Rectal smooth muscle tissue (tissue), 1 donor: ENCODE measurements around the gene RFX1.
"Not testable (repeated sequence)": the region's sequence is repeated elsewhere in the genome, so short reads cannot be mapped to it uniquely, and the experiment has no call there.

ENCODE experiments used
- H3K27ac ChIP-seq: one replicate; pipeline ENCODE4 v1.7.0; 2013; ENCODE audit warnings: low read depth, low read length, inconsistent platforms
- H3K27me3 ChIP-seq: one replicate; pipeline ENCODE4 v1.7.0; 2013; ENCODE audit warnings: low read length; ENCODE audit not compliant: control insufficient read depth, insufficient read depth
- H3K36me3 ChIP-seq: one replicate; pipeline ENCODE4 v1.7.0; 2013; ENCODE audit warnings: low read length; ENCODE audit not compliant: control insufficient read depth, insufficient read depth
- H3K4me1 ChIP-seq: one replicate; pipeline ENCODE4 v1.7.0; 2013; ENCODE audit warnings: low read length; ENCODE audit not compliant: control insufficient read depth, insufficient read depth
- H3K4me3 ChIP-seq: one replicate; pipeline ENCODE4 v1.7.0; 2013; ENCODE audit warnings: low read length
- H3K9ac ChIP-seq: one replicate; pipeline ENCODE4 v1.7.0; 2013; ENCODE audit warnings: low read length

RFX1 gene

DNA sequence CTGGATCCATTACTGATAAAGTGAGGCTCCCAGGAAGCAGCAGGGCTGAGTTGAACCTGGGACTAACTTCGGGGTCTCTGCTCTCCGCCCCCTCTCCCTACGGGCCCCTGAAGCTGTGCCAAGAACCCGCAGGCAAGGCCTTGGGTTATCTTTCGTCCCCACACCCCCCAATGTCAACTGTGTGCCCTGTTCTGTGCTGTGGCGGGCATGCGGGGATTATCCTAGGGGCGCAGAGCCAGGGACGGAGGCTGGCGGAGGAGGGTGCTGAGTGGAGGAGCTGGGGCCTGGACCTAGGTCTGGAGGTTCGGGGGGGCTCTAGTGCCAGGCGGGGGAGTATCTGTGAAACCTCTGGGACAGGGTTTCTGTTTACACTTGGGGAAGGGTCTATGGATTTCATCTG, 26.4 kb downstream of the RFX1 start:
- Histone ChIP-seq H3K36me3 (no peaks in the 10 kb centered on the region), H3K4me3 (peak overlapping the region; percentile 59), H3K4me1 (peaks cover 8% of the 10 kb centered on the region), H3K27ac (no peak overlapping the region), H3K27me3 (peaks cover 3% of the 10 kb centered on the region), H3K9ac (no peak overlapping the region)

DNA sequence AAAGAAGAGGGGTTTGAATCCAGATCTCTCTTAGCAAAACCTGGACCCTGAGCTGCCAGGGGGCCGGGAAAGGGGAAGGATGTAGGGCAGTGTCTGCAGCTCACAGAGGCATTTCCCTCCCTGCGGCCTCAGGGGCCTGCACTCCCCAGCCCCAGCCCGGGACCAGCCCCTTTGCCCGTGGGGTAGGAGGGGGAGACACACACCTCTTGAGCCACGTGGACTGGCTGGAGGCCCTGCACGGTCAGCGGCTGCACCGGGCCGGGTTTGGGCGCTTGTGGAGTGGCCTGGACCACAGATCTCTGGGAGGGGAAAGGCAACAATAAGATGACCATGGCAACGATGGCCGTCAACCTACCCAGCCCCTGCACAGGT, 26.9 kb downstream of the RFX1 start:
- no peaks in the 10 kb centered on the region for H3K36me3 ChIP-seq
- H3K27me3 ChIP-seq: peaks cover 3% of the 10 kb centered on the region
- no peak overlapping the region for H3K9ac ChIP-seq
- no peak overlapping the region for H3K27ac ChIP-seq
- H3K4me3 ChIP-seq: peak overlapping the region; percentile 59
- H3K4me1 ChIP-seq: peaks cover 8% of the 10 kb centered on the region

DNA sequence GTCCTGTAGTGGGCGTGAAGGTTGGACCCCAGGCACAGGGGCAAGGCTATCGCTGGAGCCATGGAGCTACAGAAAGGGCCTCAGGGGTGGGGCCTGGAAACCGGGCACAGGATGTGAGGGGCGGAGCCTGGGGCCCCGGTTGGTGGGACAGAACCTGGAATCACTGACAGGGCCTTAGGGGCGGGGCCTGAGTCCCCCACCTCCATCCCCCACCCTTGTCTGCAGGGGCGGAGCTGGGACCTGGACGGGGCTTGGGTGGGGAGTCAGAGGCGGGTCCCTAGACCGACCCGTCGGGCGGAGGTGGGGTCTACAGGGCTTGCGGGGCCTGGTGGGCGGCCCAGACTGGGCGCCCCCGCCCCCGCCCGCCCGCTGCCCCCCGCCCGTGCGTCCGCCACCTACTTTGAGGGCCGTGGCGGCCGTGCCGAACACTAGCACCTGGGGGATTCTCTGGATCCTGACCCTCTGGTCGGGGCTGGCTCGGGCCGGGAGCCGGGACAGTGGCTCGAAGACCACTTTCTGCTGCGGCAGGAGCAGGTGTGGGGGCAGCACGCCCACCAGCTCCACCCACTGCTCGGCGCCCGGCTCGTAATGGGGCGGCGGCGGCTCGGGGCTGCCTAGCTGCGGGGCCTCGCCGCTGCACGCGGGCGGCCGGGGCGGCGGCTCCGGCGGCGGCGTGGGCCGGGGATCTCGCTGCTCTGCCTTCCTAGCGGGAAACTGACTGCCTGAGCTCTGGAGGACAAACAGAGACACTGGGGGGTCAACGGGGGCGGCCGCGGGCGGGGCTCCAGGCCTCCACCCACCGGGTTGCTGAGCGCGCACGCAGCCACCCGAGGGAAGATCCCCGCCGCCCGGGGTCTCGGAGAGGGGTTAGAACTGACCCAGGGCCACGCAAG, 27.5 kb downstream of the RFX1 start:
- Histone ChIP-seq H3K4me1 (peaks cover 8% of the 10 kb centered on the region), H3K4me3 (peak overlapping the region; percentile 59), H3K36me3 (peaks cover 2% of the 10 kb centered on the region), H3K27ac (no peak overlapping the region), H3K27me3 (peaks cover 3% of the 10 kb centered on the region), H3K9ac (no peak overlapping the region)

DNA sequence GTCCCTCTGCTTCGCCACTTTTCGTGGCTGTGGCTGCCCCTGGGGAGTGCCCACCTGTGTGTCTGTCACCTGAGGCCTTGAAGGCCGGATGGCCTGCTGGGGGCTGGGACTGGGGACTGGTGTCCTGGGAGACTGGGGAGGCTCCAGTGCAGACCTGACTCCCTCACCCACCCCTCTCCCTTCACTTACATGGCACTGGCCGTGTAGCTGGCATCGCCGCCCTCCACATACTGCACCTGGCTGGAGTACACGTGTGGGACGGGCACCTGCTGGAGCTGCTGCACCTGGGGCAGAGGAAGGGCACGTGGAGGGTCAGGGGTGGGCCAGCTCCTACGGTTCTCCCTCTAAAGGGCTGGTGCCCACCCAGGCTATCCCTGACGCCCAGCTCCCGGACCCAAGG, 28.3 kb downstream of the RFX1 start:
- H3K9ac ChIP-seq: no peak overlapping the region
- H3K27me3 ChIP-seq: peaks cover 3% of the 10 kb centered on the region
- H3K4me3 ChIP-seq: no peak overlapping the region
- peaks cover 6% of the 10 kb centered on the region for H3K36me3 ChIP-seq
- H3K4me1 ChIP-seq: peaks cover 8% of the 10 kb centered on the region
- H3K27ac ChIP-seq: no peak overlapping the region

DNA sequence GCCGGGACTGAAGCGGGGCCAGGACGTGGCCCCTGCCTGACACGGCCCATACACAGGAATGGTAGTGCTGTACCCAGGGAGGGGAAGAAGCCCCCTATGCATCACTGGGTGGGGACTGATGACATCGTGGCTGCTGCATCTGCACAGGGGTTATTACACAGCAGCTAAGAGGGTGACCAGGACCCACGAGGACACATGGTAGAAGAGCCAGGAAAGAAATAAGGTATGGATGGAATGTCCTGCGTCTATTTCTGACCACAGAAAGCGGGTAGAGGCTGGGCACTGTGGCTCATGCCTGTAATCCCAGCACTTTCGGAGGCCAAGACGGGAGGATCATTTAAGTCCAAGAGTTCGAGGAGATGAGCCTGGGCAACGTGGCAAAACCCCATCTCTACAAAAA, 29.7 kb downstream of the RFX1 start:
- Histone ChIP-seq H3K9ac (no peak overlapping the region), H3K27me3 (peaks cover 3% of the 10 kb centered on the region), H3K4me1 (peaks cover 8% of the 10 kb centered on the region), H3K27ac (no peak overlapping the region), H3K36me3 (peaks cover 6% of the 10 kb centered on the region), H3K4me3 (no peak overlapping the region)

DNA sequence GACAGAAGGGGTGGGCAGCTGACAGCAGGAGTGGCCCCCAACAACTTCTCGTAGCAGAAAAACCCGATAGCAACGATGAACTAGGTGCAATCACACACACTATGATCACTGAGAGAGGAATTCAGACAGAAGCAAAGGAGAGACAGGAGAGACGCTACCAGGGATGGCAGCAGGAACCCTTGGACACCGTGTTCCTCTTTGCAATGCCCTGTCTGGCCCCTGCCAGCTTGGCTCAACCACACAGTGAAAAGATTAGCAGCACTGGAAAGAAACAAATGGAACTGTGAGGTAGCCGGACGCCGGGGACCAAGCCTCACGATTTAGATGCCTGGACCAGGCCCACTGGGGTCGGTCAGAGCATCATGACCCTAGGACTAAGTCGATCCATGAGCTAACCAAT, 30.2 kb downstream of the RFX1 start:
- H3K4me1 ChIP-seq: peaks cover 8% of the 10 kb centered on the region
- H3K36me3 ChIP-seq: peaks cover 6% of the 10 kb centered on the region
- H3K27me3 ChIP-seq: peaks cover 3% of the 10 kb centered on the region
- no peak overlapping the region for H3K27ac ChIP-seq
- H3K4me3 ChIP-seq: no peak overlapping the region
- H3K9ac ChIP-seq: no peak overlapping the region

DNA sequence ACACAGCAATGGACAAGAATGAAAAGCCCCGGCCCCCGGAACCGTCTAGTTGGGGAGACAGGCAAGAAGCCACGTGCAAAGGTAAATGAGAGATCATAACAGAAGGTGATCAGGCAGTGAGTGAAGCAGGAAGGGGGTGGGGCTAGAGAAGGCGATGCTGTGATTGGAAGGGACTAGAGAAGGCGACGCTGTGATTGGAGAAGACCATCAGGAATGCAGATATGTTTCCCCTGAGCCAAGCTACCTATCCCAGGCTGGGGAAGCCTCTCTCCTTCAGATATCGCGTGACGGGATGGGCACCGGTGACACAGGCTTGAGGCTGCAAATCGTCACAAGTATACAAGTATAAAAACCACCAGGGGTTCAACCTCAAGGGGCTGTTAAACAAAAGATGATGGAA, 32.0 kb downstream of the RFX1 start:
- Histone ChIP-seq H3K4me1 (peaks cover 4% of the 10 kb centered on the region), H3K36me3 (peaks cover 13% of the 10 kb centered on the region), H3K27me3 (no peaks in the 10 kb centered on the region), H3K4me3 (no peak overlapping the region), H3K27ac (no peak overlapping the region), H3K9ac (no peak overlapping the region)

DNA sequence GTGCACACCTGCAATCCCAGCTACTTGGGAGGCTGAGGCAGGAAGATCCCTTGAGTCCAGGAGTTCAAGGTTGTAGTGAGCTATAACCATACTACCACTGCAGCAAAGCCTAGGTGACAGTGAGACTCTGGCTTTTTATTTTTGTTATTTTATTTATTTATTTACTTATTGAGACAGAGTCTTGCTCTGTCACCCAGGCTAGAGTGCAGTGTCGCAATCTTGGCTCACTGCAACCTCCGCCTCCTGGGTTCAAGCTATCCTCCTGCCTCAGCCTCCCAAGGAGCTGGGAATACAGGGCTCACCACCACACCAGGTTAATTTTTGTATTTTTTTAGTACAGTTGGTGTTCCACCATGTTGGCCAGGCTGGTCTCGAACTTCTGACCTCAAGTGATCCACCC, 32.6 kb downstream of the RFX1 start:
- H3K4me3 ChIP-seq, H3K27me3 ChIP-seq, H3K4me1 ChIP-seq, H3K9ac ChIP-seq, H3K27ac ChIP-seq: not testable (repeated sequence)
- peaks cover 17% of the 10 kb centered on the region for H3K36me3 ChIP-seq

DNA sequence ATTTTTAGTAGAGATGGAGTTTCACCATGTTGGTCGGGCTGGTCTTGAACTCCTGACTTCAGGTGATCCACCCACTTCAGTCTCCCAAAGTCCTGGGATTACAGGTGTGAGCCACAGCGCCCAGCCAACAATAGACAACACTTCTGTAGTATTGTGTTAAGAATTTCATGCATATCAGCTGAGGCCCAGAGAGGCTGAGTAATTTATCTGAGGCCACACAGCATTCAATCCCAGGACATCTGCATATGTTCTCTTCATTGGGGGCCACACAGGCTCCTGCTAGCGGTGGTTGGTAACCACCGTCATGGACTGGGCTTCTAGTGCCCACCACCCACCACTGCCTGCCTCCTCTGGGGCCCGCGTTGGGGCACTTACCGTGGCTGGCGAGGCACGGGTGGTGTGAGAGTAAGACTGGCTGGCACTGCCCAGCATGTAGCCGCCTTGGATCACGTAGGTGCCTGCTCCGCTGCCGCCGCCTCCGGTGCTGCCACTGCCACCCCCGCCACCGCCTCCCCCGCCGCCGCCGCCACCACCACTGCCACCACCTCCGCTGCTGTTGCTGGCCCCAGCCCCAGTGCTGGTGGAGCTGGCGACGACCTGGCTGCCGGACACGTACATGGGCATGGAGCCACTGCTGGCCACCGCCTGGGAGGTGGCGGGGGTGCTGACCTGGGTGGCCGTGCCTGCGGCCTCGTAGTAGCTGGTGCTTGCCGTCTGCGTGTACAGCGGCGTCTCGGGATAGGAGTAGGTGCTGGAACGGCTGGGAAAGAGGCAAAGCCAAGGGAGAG, 33.6 kb downstream of the RFX1 start:
- Histone ChIP-seq H3K4me3 (no peak overlapping the region), H3K27ac (no peak overlapping the region), H3K36me3 (peaks cover 21% of the 10 kb centered on the region), H3K4me1 (no peaks in the 10 kb centered on the region), H3K9ac (no peak overlapping the region), H3K27me3 (no peaks in the 10 kb centered on the region)

DNA sequence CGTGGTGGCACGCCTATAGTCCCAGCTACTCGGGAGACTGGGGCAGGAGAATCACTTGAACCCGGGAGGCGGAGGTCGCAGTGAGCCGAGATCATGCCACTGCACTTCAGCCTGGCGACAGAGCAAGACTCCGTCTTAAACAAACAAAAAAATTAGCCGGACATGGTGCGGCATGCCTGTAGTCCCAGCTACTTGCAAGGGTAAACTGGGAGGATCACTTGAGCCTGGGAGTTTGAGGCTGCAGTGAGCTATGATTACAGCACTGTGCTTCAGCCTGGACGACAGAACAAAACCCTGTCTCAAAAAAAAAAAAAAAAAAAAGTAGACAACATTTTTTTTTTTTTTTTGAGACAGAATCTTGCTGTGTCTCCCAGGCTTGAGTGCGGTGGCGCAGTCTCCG, 34.3 kb downstream of the RFX1 start:
- H3K27ac ChIP-seq, H3K4me1 ChIP-seq, H3K4me3 ChIP-seq, H3K9ac ChIP-seq, H3K27me3 ChIP-seq: not testable (repeated sequence)
- H3K36me3 ChIP-seq: peaks cover 22% of the 10 kb centered on the region

DNA sequence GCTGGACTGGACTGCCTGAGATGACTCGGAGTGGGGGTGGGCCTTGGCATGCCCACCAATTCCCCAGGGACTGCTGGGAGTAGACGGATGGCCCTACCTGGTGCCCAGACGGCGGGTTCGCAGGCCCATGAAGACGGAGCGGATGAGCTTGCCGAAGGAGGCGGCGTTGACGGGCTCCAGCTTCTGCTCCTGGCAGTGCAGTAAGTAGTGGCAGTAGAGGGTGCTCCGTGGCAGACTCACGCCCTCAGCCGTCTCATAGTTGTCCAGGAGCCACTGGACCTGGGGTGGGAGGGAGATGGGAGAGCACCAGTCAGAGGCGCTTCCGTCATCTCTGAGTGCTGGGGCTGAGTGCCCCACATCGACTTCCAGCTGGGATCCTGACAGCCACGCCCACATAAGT, 36.2 kb downstream of the RFX1 start:
- Histone ChIP-seq H3K36me3 (peaks cover 27% of the 10 kb centered on the region), H3K4me3 (no peak overlapping the region), H3K27me3 (no peaks in the 10 kb centered on the region), H3K9ac (no peak overlapping the region), H3K4me1 (no peaks in the 10 kb centered on the region), H3K27ac (no peak overlapping the region)

DNA sequence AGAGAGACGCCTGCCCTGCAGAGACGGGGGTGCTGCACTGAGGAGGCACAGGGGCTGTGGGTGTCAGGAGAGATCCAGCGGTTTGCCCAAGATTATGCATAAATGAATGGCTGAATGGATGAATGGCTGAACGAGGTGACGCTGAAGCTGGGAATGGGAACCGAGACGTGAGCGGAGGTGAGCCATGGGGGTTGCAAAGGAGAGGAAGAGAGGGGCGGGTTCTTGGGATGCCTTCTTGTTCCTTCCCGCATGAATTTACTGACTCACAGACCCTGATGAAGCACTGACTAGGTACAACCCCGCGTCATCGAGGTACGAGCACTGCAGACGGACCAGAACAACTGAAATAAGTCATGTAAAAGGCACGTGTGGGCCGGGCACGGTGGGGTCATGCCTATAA, 37.1 kb downstream of the RFX1 start:
- no peak overlapping the region for H3K27ac ChIP-seq
- H3K4me3 ChIP-seq: no peak overlapping the region
- no peak overlapping the region for H3K9ac ChIP-seq
- peaks cover 25% of the 10 kb centered on the region for H3K36me3 ChIP-seq
- H3K27me3 ChIP-seq: no peaks in the 10 kb centered on the region
- no peaks in the 10 kb centered on the region for H3K4me1 ChIP-seq
